T-helper 1 cell (primary cell): ENCODE data around the gene TNN.
A peak's percentile ranks its signal among the peaks of the same experiment; 100 is the strongest.

Experiments
- DNase-seq, 5 donors: peaks; one replicate each; pipeline ENCODE4 v3.0.0-alpha.2; 2012 to 2020

TNN gene

DNA sequence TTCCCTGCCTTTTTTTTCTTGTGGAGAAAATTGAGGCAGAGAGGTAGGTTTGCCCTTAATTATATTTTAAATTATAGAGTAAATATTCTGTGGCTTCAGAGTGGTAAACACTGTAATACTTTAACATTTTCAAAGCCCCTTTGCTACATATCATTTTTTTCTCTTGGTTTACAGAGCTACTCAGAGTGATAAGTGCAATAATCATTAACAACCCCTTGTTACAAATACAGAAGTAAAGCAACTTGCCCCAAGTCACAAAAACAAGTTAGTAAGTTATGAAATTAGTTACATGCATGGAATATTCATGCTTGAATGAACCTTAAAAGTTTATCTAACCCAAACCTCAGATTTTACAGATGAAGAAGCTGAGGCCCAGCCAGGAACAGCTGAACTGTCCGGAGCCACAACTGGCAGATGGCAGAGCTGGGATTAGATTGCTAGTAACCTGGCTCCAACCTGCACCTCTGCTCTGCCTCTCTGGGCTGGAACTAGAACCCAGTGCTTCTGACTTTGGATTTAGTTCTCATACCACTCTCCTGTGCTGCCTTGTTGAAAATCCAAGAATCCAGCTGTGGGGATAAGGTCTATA is 48.7 kb downstream of the TNN start:
- no peak for DNase-seq

DNA sequence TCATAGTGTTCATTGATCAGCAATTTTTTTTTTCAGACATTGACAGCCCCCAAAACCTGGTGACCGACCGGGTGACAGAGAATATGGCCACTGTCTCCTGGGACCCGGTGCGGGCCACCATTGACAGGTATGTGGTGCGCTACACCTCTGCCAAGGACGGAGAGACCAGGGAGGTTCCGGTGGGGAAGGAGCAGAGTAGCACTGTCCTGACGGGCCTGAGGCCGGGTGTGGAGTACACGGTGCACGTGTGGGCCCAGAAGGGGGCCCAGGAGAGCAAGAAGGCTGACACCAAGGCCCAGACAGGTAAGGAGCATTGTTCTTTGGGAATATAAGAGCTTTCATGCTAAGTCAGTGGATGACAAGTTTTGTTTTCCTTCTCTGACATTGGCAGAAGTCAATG is 49.3 kb downstream of the TNN start:
- DNase-seq = no peak

- DNase-seq = no peak
Observed at GRCh38 chr1:175118375-175119367, 51.0 kb downstream of the TNN start.

DNA sequence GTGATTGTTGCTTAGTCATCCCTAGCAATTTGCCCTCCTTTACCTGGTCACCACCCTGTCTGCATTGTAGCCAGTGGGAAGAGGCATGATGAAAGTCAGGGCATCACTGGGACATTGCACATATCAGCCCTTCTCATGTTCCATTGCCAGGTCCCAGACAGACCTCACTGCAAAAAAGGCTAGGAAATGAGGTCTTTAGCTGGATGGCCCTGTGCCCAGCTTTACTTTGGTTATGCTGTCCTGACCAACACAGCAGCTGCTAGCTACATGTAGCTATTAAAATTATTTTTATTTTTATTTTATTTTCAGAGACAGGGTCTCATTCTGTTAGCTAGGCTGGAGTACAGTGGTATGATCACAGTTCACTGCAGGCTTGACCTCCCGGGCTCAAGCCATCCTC is 52.9 kb downstream of the TNN start:
- DNase-seq = no peak

DNA sequence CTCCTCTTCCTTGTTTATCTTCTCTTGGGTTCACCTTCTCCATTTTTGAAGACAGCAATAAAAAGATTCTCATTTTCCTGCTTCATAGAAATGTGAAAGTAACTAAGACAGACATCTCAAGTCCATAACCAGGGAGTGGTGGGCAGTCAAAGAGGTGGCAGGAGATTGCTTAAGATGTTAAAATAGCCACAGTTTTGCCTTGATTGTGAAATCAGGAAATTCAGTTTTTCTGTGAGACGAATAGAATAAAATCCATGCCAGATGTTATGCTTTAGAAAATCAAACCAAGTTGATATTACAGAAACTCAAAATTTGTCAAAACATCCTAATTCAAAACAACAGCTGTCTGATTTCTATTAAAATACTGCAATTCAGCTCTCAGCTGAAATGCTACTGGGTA is 57.2 kb downstream of the TNN start:
- DNase-seq = no peak

GRCh38 chr1:175126347-175126746 is 58.7 kb downstream of the TNN start:
- no peak for DNase-seq

- no peak for DNase-seq
Observed at GRCh38 chr1:175127565-175127964, 59.9 kb downstream of the TNN start.

DNA sequence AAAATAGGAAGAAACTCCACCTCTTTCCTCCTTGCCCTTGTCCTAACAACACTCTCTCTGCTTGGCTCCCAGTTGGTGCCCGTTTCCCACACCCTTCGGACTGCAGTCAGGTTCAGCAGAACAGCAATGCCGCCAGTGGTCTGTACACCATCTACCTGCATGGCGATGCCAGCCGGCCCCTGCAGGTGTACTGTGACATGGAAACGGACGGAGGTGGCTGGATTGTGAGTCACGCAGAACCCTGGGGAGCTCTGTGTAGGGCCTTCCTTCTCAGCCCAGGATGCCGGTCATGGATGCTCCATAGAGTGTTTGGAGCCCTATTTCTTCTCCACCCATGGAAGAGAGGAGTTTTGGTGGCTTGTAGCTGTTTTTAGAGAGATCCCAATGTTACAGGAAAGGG is 60.9 kb downstream of the TNN start:
- no peak for DNase-seq

DNA sequence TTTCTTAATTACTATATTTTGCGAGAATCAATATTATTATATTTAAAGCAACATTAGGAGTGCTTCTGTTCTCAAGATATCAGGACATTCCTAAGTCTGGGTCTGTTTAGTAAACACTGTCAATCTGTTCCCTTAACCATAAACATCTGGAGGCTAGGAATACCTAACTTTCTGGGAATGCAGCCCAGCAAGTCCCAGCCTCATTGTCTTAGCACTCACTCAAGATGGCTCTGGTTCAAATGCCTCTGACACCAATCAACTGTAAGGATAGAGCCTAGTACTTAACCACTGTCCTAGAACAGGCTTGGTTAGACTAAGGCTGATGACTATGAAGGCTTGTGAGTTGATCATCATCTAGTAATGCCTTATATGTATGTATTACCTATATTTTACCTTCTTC is 61.5 kb downstream of the TNN start:
- DNase-seq = no peak

GRCh38 chr1:175129644-175129996 is 62.0 kb downstream of the TNN start:
- no peak for DNase-seq

- no peak for DNase-seq
Observed at GRCh38 chr1:175129997-175130648, 62.5 kb downstream of the TNN start.

DNA sequence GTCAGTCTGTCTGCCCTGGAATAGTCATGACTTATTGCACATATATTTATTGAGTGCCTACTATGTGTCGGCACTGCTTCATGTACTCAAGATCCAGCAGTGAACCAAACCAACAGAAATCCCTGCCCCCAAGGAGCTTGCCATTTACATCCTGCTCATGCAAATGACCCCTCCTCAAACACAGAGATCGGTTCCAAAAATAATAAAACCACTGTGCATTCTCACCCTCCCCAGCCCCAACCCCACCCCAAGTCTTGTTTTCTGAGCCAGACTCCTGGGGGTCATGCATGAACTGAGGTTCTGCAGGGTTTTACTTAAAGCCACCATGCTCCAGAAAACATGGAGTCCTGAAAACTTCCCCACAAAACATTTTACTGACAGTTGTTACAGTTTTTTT is 63.0 kb downstream of the TNN start:
- DNase-seq = no peak

DNA sequence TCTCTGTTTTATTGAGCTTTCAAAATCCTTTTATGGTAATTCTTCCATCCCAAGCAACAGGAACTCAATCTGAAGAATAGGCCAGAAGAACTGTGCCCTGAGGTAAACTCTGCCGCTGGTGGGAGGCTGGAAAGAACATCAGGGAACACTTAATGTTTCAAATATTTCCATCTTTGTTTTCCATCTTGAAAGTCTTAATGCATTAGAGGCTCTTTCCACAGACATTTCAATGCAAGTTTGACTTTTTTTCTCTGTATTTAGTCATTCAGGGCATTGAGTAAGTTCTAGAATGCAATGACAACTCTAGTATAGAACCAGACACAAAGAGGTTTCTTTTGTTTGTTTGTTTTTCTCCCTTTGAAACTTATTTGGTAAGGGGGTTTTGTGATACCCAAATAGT is 63.5 kb downstream of the TNN start:
- no peak for DNase-seq

- no peak for DNase-seq
Observed at GRCh38 chr1:175132436-175132835, 64.8 kb downstream of the TNN start.

DNA sequence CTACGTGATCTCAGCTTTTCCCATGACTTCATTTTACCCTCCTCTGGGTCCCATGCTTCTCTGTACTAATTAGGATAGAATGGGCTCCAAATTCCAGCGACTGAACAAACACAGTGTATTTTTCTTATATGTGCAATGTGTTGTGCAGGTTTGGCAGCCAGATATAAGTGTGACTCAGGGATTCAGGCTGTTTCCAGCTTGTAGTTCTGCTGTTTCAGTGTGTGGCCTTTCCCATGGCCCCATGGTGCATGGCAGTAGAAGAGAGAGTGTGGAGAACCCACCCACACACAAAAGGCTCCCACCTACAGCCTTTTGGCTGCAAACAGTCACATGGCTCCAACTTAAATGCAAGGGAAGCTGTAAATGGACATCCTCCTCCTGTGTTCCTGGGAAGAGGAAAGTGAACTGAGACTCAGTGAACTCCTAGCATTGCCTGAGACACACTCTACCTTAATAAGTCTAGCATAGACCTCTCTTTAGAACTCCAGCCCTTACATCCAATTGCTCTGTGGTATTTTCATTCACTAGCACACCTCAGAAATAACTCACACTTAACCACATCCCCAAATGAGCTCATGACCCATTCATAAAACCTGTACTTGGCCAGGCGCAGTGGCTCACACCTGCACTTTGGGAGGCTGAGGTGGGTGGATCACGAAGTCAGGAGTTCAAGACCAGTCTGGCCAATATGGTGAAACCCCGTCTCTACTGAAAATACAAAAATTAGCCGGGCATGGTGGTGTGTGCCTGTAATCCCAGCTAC is 66.2 kb downstream of the TNN start:
- DNase-seq = no peak

- no peak for DNase-seq
Observed at GRCh38 chr1:175134500-175134899, 66.9 kb downstream of the TNN start.

DNA sequence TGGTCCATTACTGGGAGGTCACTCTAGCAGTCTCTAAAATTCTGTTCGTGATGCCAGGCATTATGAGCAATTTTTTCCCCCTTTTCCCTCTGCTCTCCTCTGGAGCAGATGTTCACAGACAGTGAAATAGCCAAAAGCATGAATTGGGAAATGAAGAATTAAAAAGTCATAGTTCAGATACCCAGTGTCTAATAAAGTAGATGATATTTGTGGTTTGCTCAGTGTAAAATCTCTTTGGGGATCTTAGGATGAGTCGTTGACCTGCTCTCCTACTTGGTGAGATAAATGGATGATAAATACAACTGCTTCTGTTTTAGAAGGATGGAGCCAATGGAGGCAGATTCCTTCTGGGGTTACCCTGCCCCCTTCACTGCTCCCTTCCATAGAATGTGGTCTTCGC is 68.6 kb downstream of the TNN start:
- no peak for DNase-seq

- no peak for DNase-seq
Observed at GRCh38 chr1:175137369-175137768, 69.7 kb downstream of the TNN start.

GRCh38 chr1:175138579-175138978 is 70.9 kb downstream of the TNN start:
- DNase-seq = no peak

DNA sequence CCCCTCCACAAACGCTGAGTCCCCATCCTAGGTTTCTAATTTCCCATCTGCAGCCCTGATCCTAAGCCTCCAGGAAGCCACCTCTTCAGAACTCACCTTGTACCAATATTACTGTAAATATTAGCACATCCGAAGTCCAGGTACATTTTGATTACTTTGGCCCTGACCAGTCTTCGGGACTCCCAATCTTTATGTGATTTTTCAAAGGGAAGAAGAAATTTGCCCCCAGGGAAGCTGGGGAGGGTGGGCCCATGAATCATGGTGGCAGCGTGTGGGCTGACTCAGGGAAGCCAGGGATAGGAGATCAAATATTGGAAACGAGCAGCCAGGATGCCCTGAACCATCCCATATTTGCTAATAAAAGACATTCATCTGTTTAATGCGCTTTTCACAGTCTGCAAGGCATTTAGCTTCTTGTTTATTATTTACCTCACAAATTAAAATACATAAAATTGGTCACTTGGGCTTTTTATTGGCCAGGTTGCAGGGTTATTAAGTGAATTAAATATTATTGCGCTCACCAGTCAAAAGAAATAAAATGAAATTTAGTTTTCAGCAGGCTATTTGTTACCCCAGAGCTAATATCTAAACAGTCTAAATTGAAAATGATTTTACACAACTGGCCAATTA is 78.4 kb downstream of the TNN start:
- DNase-seq = no peak

DNA sequence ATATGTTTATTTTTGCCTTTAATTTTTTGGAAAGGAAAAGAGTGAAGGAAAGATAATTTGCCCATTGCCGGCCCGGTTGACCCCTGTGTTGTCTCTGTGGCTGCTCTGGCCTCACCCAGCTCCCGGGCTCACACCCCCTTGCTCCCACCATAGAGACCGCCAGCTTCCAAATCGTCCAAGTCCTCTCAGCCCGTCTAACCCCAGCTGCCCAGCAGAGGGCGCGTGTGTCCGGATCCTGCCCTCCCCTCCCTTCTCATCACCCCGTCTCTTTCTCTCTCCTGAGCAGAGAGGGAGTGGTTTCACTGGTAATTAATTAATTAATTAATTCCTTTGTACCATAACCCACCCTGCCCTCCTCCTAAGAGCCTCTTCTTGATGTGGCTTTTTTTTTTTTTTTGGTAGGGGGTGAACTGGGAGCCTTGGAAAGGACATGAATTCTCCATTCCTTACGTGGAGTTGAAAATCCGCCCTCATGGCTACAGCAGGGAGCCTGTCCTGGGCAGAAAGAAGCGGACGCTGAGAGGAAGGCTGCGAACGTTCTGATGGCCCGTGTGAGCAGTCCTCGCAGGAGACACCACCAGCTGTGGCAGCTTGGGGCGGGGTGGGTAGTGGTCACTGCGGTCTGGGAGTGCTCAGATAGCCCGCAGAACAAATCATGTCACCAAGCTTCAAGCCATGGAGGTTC is 79.0 kb downstream of the TNN start:
- peak; percentile 39 to 61 (median 50) for DNase-seq

GRCh38 chr1:175147569-175147968 is 79.9 kb downstream of the TNN start:
- no peak for DNase-seq
